Spinal cord (tissue), 10 donors: ENCODE measurements around the gene CCDC124. TPM values are rescaled to one million over a fixed set of nuclear protein-coding genes. Genes with fewer than 3 reads are reported as not detected.
"Not testable (repeated sequence)": the region's sequence is repeated elsewhere in the genome, so short reads cannot be mapped to it uniquely, and the experiment has no call there.

Experiments used
- DNase-seq, 6 donors: peaks; one replicate each; pipeline versions ENCODE4 v3.0.0 to v3.0.0-alpha.2; 2013 to 2015; ENCODE audit warnings: low spot score in 6 of 6, low read depth in 4 of 6
- H3K27ac ChIP-seq: one replicate; pipeline ENCODE4 v1.5.1; 2013; ENCODE audit warnings: low read depth, low read length, control low read depth
- H3K27me3 ChIP-seq: one replicate; pipeline ENCODE4 v1.6.1; 2013; ENCODE audit warnings: low read length; ENCODE audit not compliant: control insufficient read depth, insufficient read depth
- H3K36me3 ChIP-seq: one replicate; pipeline ENCODE4 v1.6.1; 2013; ENCODE audit warnings: low read length; ENCODE audit not compliant: control insufficient read depth, insufficient read depth
- H3K4me1 ChIP-seq: one replicate; pipeline ENCODE4 v1.6.1; 2013; ENCODE audit warnings: low read length; ENCODE audit not compliant: control insufficient read depth, insufficient read depth
- H3K4me3 ChIP-seq: one replicate; pipeline ENCODE4 v1.5.1; 2013; ENCODE audit warnings: low read depth, low read length, control low read depth
- H3K9me3 ChIP-seq: one replicate; pipeline ENCODE4 v1.6.1; 2013; ENCODE audit warnings: low read length; ENCODE audit not compliant: control insufficient read depth, insufficient read depth
- WGBS: methylation state at CpG from one replicate; pipeline ENCODE4 v1.1.5; 2013; ENCODE audit warnings: missing lambda C conversion rate; ENCODE audit not compliant: insufficient coverage; 5-methylcytosine and 5-hydroxymethylcytosine counted together
- polyA plus RNA-seq, 2 donors: library from polyadenylated mRNA; unstranded; fragments of 120-200 nt; gene quantifications; one replicate each; pipeline ENCODE4 v1.2.1, GENCODE V29; 2013; ENCODE audit not compliant: insufficient read length in 2 of 2
- total RNA-seq, 2 donors: library from RNA; depleted of rRNA in 1 of 2; stranded (reverse); fragments of 120-200 nt in 1 of 2; fragments of >200 nt in 1 of 2; gene quantifications; one replicate each; pipeline versions ENCODE4 v1.2.3 to v1.2.4, GENCODE V29; 2013 to 2014
- donor health status: healthy.

The CCDC124 gene
- total and polyA plus RNA-seq, 4 donors = 24.5 to 142 (median 83.9) TPM

GRCh38 chr19:17977488-17977887 lies 44.7 kb downstream of the CCDC124 start:
- Histone ChIP-seq H3K4me1 (no peaks in the 10 kb centered on the region), H3K36me3 (peaks cover 67% of the 10 kb centered on the region), H3K4me3 (no peak overlapping the region), H3K9me3 (no peaks in the 10 kb centered on the region), H3K27me3 (no peaks in the 10 kb centered on the region), H3K27ac (no peak overlapping the region)
- WGBS = 100% methylated on average over 2 of the region's 7 CpGs
- DNase-seq = no peak

DNA sequence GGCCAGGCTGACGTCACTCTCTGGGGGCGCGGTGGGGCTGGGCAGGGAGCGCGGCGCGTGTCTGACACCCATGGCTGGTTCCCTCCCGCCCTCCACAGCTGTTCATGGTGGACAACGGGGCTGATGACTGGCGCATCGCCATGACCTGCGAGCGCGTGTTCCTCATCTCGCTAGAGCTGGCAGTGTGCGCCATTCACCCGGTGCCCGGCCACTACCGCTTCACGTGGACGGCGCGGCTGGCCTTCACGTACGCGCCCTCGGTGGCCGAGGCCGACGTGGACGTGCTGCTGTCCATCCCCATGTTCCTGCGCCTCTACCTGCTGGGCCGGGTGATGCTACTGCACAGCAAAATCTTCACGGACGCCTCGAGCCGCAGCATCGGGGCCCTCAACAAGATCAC lies 48.8 kb downstream of the CCDC124 start:
- H3K36me3 ChIP-seq = peaks cover 75% of the 10 kb centered on the region
- no peaks in the 10 kb centered on the region for H3K27me3 ChIP-seq
- no peaks in the 10 kb centered on the region for H3K4me1 ChIP-seq
- H3K4me3 ChIP-seq = no peak overlapping the region
- 94% methylated on average over 38 of the region's 38 CpGs for WGBS
- DNase-seq = no peak
- H3K9me3 ChIP-seq = no peaks in the 10 kb centered on the region
- H3K27ac ChIP-seq = no peak overlapping the region

GRCh38 chr19:17982430-17982829 lies 49.6 kb downstream of the CCDC124 start:
- Histone ChIP-seq H3K4me3 (no peak overlapping the region), H3K9me3 (no peaks in the 10 kb centered on the region), H3K36me3 (peaks cover 81% of the 10 kb centered on the region), H3K27ac (no peak overlapping the region), H3K4me1 (no peaks in the 10 kb centered on the region), H3K27me3 (no peaks in the 10 kb centered on the region)
- no peak for DNase-seq
- 87% methylated on average over 22 of the region's 22 CpGs for WGBS

DNA sequence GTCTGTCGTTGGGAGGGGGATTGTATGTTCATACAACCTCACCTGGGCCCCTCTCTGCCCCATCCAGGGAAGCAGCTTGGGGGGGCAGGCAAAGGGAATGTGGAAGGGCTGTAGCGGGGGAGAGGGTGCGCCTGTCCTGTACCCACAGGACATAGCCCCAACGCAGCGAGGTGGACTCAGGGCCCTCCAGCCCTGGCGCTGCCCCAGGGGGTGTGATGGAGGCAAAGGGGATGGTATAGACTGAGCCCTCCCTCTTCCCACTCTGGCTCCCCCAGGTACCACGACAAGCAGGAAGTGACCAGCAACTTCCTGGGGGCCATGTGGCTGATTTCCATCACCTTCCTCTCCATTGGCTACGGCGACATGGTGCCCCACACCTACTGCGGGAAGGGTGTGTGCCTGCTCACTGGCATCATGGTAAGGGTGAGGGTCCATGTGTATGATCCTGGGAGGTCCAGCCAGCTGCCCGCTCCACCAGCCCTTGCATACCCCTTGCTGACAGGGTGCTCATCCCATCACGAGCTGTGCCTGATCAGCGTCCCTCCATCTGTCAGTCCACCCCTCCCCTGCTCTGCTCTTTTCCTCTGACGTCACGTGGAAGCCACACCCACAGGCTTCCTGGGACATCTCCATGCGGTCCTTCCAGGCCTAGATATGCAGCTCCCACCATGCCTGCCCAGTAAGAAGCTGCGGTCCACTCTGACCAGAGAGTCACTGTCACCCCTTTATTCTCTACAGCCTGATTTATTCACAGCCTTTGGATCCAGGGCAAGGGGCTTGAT lies 52.4 kb downstream of the CCDC124 start:
- H3K36me3 ChIP-seq = peaks cover 90% of the 10 kb centered on the region
- no peaks in the 10 kb centered on the region for H3K9me3 ChIP-seq
- no peaks in the 10 kb centered on the region for H3K4me1 ChIP-seq
- H3K27ac ChIP-seq = no peak overlapping the region
- H3K4me3 ChIP-seq = no peak overlapping the region
- H3K27me3 ChIP-seq = no peaks in the 10 kb centered on the region
- WGBS = 76% methylated on average over 9 of the region's 17 CpGs
- no peak for DNase-seq

DNA sequence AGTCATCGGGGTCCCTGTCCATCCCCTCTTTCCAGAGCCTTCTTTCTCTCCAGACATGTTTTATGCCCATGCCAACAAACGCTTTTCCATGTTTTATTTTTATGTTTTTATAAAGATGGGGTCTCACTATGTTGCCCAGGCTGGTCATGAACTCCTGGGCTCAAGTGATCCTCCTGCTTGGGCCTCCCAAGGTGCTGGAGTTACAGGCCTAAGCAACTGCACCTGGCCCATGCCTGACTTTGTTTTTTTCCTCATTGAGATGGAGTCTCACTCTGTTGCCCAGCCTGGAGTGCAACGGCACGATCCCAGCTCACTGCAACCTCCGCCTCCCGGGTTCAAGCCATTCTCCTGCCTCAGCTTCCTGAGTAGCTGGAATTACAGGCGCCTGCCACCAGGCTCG lies 53.8 kb downstream of the CCDC124 start:
- peaks cover 90% of the 10 kb centered on the region for H3K36me3 ChIP-seq

DNA sequence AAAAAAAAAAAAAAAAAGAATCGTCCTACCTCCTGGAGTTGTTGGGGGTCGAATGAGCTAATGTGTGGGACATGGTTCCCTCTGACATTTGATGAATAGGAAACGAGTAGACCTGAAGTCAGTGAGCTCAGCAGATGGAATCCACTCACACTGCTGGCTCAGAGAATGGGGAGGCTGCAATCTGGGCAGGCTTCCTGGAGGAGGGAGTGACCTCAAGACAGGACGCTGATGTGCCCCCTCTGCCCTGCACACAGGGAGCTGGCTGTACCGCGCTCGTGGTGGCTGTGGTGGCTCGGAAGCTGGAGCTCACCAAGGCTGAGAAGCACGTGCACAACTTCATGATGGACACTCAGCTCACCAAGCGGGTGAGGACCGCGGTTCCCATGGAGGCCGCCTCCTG lies 55.3 kb downstream of the CCDC124 start:
- DNase-seq = no peak
- no peaks in the 10 kb centered on the region for H3K4me1 ChIP-seq
- no peaks in the 10 kb centered on the region for H3K27me3 ChIP-seq
- WGBS = 93% methylated on average over 11 of the region's 13 CpGs
- no peak overlapping the region for H3K27ac ChIP-seq
- H3K9me3 ChIP-seq = no peaks in the 10 kb centered on the region
- H3K36me3 ChIP-seq = peaks cover 84% of the 10 kb centered on the region
- no peak overlapping the region for H3K4me3 ChIP-seq

More for the DNA sequence above, 53.8 kb downstream of the CCDC124 start:
- H3K27me3 ChIP-seq, H3K9me3 ChIP-seq, DNase-seq, H3K4me3 ChIP-seq, H3K4me1 ChIP-seq, H3K27ac ChIP-seq: not testable (repeated sequence)
- 94% methylated on average over 2 of the region's 8 CpGs for WGBS

- Histone ChIP-seq H3K36me3 (peaks cover 76% of the 10 kb centered on the region), H3K4me3 (no peak overlapping the region), H3K4me1 (no peaks in the 10 kb centered on the region), H3K27ac (no peak overlapping the region), H3K27me3 (no peaks in the 10 kb centered on the region), H3K9me3 (no peaks in the 10 kb centered on the region)
- 94% methylated on average over 15 of the region's 16 CpGs for WGBS
- no peak for DNase-seq
Measured at GRCh38 chr19:17989425-17990094, 56.7 kb downstream of the CCDC124 start.

- 87% methylated on average over 14 of the region's 27 CpGs for WGBS
- H3K36me3 ChIP-seq = peaks cover 57% of the 10 kb centered on the region
- no peak for DNase-seq
- H3K27ac ChIP-seq = no peak overlapping the region
- H3K9me3 ChIP-seq = no peaks in the 10 kb centered on the region
- H3K4me3 ChIP-seq = no peak overlapping the region
- H3K27me3 ChIP-seq = no peaks in the 10 kb centered on the region
- peaks cover 5% of the 10 kb centered on the region for H3K4me1 ChIP-seq
Measured at GRCh38 chr19:17993076-17993813, 60.4 kb downstream of the CCDC124 start.
